IMR-90 (cell line): Measurements from ENCODE around the gene CHD3. TPM values are rescaled to one million over a fixed set of nuclear protein-coding genes. Genes with fewer than 3 reads are reported as not detected.

Experiments
- ATAC-seq: fragments of 200-7000 bp; cut with Tn5 transposase; 2 replicates; pipeline ENCODE4 v1.9.1; 2020; ENCODE audit warnings: low read depth, mild to moderate bottlenecking, moderate library complexity
- BruUV-seq: library from RNA; stranded (reverse); fragments of 400-500 nt; replicated peaks from 2 replicates; lab custom pipeline; 2021; lab: Mats Ljungman, UMichigan
- CTCF ChIA-PET: fragments of 300-600 bp; formaldehyde crosslinking; extraction: SDS; loops from one replicate; lab custom pipeline; 2021; ENCODE audit warnings: antibody characterized with exemption; lab: Yijun Ruan, JAX
- POLR2A ChIA-PET: fragments of 300-600 bp; sonication (Branson Sonifier 250); formaldehyde crosslinking; loops from one replicate; lab custom pipeline; 2022; ENCODE audit warnings: antibody characterized with exemption; ENCODE audit not compliant: unreplicated experiment; lab: Charles Lee
- DNase-seq: peaks from one replicate; pipeline ENCODE4 v3.0.0; 2013
- H2AFZ ChIP-seq: replicated peaks from 2 replicates; pipeline ENCODE3; 2013; ENCODE audit warnings: low read length, mild to moderate bottlenecking; ENCODE audit not compliant: poor library complexity
- H2AK5ac ChIP-seq: 2 replicates; pipeline ENCODE4 v1.6.1; 2013; ENCODE audit warnings: low read depth, low read length, inconsistent platforms
- H2AK9ac ChIP-seq: replicated peaks from 2 replicates; pipeline ENCODE3; 2013; ENCODE audit warnings: mild to moderate bottlenecking, low read depth, low read length, moderate library complexity; ENCODE audit not compliant: poor library complexity
- H2BK120ac ChIP-seq: 2 replicates; pipeline ENCODE4 v1.6.1; 2013; ENCODE audit warnings: low read depth, low read length, inconsistent platforms
- H2BK15ac ChIP-seq: 3 replicates; pipeline ENCODE4 v1.6.1; 2013; ENCODE audit warnings: low read depth, low read length, inconsistent platforms
- H2BK20ac ChIP-seq: 2 replicates; pipeline ENCODE4 v1.6.1; 2013; ENCODE audit warnings: low read depth, mild to moderate bottlenecking, inconsistent platforms, low read length, moderate library complexity
- H2BK5ac ChIP-seq: 2 replicates; pipeline ENCODE4 v1.6.1; 2013; ENCODE audit warnings: mild to moderate bottlenecking, low read depth, low read length, inconsistent platforms; ENCODE audit not compliant: poor library complexity, severe bottlenecking
- H3K14ac ChIP-seq: replicated peaks from 2 replicates; pipeline ENCODE4 v1.6.1; 2013; ENCODE audit warnings: low read depth, low read length, inconsistent platforms
- H3K18ac ChIP-seq: 2 replicates; pipeline ENCODE4 v1.6.1; 2013; ENCODE audit warnings: low read depth, low read length, control low read depth
- H3K23ac ChIP-seq: 2 replicates; pipeline ENCODE4 v1.6.1; 2013; ENCODE audit warnings: low read depth, low read length, inconsistent platforms
- H3K27ac ChIP-seq: 2 replicates; pipeline ENCODE4 v1.5.1; 2013; ENCODE audit warnings: mild to moderate bottlenecking, control low read depth, low read length; ENCODE audit not compliant: insufficient read depth
- H3K27me3 ChIP-seq: 2 replicates; pipeline ENCODE4 v1.6.1; 2013; ENCODE audit warnings: low read length; ENCODE audit not compliant: control insufficient read depth, insufficient read depth
- H3K36me3 ChIP-seq: 2 replicates; pipeline ENCODE4 v1.6.1; 2013; ENCODE audit warnings: low read length, mixed read lengths; ENCODE audit not compliant: control insufficient read depth, insufficient read depth
- H3K4ac ChIP-seq: 2 replicates; pipeline ENCODE4 v1.6.1; 2013; ENCODE audit warnings: low read depth, low read length, inconsistent platforms
- H3K4me1 ChIP-seq: 2 replicates; pipeline ENCODE4 v1.6.1; 2013; ENCODE audit warnings: low read length, mixed read lengths; ENCODE audit not compliant: control insufficient read depth, insufficient read depth
- H3K4me2 ChIP-seq: 2 replicates; pipeline ENCODE4 v1.6.1; 2013; ENCODE audit warnings: low read depth, mild to moderate bottlenecking, control low read depth, low read length, moderate library complexity
- H3K4me3 ChIP-seq: 2 replicates; pipeline ENCODE4 v1.5.1; 2013; ENCODE audit warnings: low read depth, mild to moderate bottlenecking, control low read depth, low read length, moderate library complexity; ENCODE audit not compliant: insufficient read depth
- H3K56ac ChIP-seq: 2 replicates; pipeline ENCODE4 v1.6.1; 2013; ENCODE audit warnings: low read length, inconsistent platforms; ENCODE audit not compliant: insufficient read depth; ENCODE audit errors: extremely low read depth
- H3K79me1 ChIP-seq, 2 experiments: 2 replicates each; pipeline ENCODE4 v1.6.1; 2013; ENCODE audit warnings: low read length in 2 of 2, inconsistent platforms in 1 of 2, low read depth in 1 of 2
- H3K9ac ChIP-seq: 2 replicates; pipeline ENCODE4 v1.6.1; 2013; ENCODE audit warnings: low read depth, low read length, control low read depth
- H3K9me1 ChIP-seq: 2 replicates; pipeline ENCODE4 v1.6.1; 2013; ENCODE audit warnings: low read length, inconsistent platforms; ENCODE audit not compliant: insufficient read depth
- H3K9me3 ChIP-seq: 2 replicates; pipeline ENCODE4 v1.6.1; 2013; ENCODE audit warnings: low read length; ENCODE audit not compliant: control insufficient read depth, insufficient read depth
- H4K20me1 ChIP-seq: 2 replicates; pipeline ENCODE4 v1.6.1; 2013; ENCODE audit warnings: low read length, inconsistent platforms; ENCODE audit not compliant: insufficient read depth
- H4K5ac ChIP-seq: 2 replicates; pipeline ENCODE4 v1.6.1; 2013; ENCODE audit warnings: mild to moderate bottlenecking, low read depth, low read length, control low read depth
- H4K8ac ChIP-seq, 2 experiments: 2 replicates each; pipeline ENCODE4 v1.6.1; 2013; ENCODE audit warnings: low read depth in 2 of 2, low read length in 2 of 2, control low read depth in 1 of 2, inconsistent platforms in 1 of 2
- H4K91ac ChIP-seq: 2 replicates; pipeline ENCODE4 v1.6.1; 2013; ENCODE audit warnings: low read depth, low read length, inconsistent platforms; ENCODE audit not compliant: insufficient read depth
- BHLHE40 ChIP-seq: fragments of 150-350 bp; IDR thresholded peaks from 2 replicates; pipeline ENCODE4 v1.6.1; 2016; ENCODE audit warnings: mild to moderate bottlenecking, low read depth, low read length
- CEBPB ChIP-seq: IDR thresholded peaks from 2 replicates; pipeline ENCODE4 v1.6.1; 2012; ENCODE audit warnings: low read depth, low read length, improper control_type of control experiment
- CTCF ChIP-seq: conservative IDR thresholded peaks from 2 replicates; pipeline ENCODE4 v1.5.1; 2012; ENCODE audit warnings: mild to moderate bottlenecking, low read depth, low read length, improper control_type of control experiment
- ELK1 ChIP-seq: fragments of 150-350 bp; IDR thresholded peaks from 2 replicates; pipeline ENCODE4 v1.6.1; 2016; ENCODE audit warnings: low read depth, mild to moderate bottlenecking, low read length, moderate library complexity, borderline replicate concordance
- NFE2L2 ChIP-seq: fragments of 150-350 bp; IDR thresholded peaks from 2 replicates; pipeline ENCODE4 v1.6.1; 2016; ENCODE audit warnings: low read depth, mild to moderate bottlenecking, low read length
- RAD21 ChIP-seq: IDR thresholded peaks from 2 replicates; pipeline ENCODE4 v1.6.1; 2012; ENCODE audit warnings: low read length, improper control_type of control experiment
- RCOR1 ChIP-seq: IDR thresholded peaks from 2 replicates; pipeline ENCODE4 v1.6.1; 2012; ENCODE audit warnings: mild to moderate bottlenecking, low read length, improper control_type of control experiment; ENCODE audit not compliant: insufficient replicate concordance
- SMC3 ChIP-seq: fragments of 150-350 bp; IDR thresholded peaks from 2 replicates; pipeline ENCODE4 v1.6.1; 2016; ENCODE audit warnings: low read depth, mild to moderate bottlenecking, antibody characterized with exemption, low read length, moderate library complexity
- USF2 ChIP-seq: fragments of 150-350 bp; IDR thresholded peaks from 2 replicates; pipeline ENCODE4 v1.6.1; 2017; ENCODE audit warnings: mild to moderate bottlenecking, antibody characterized with exemption, low read length, low read depth
- WGBS, 2 experiments: methylation state at CpG; one replicate each; pipeline versions ENCODE4 v1.1.5 to v1.1.7; 2013; ENCODE audit warnings: missing lambda C conversion rate in 2 of 2; ENCODE audit not compliant: insufficient read length in 1 of 2; ENCODE audit errors: extremely low coverage in 2 of 2; 5-methylcytosine and 5-hydroxymethylcytosine counted together
- dilution Hi-C: fragments of 300-500 bp; cut with HindIII; formaldehyde crosslinking; loops from one replicate; pipeline ENCODE4 v1.14.3; 2018; ENCODE audit warnings: low sequenced_read_pairs; ENCODE audit not compliant: unreplicated experiment
- in situ Hi-C: fragments of 300-500 bp; cut with MboI; formaldehyde crosslinking; loops from 3 replicates; pipeline ENCODE4 v1.14.3; 2019; ENCODE audit warnings: low sequenced_read_pairs, inconsistent platforms, mixed read lengths
- intact Hi-C: fragments of 100-400 bp; cut with micrococcal nuclease; formaldehyde crosslinking; loops from 2 replicates; pipeline ENCODE4 v1.10.0; 2022
- polyA plus RNA-seq, 3 experiments: library from polyadenylated mRNA; depleted of rRNA; stranded (reverse); fragments of >200 nt; gene quantifications; 2 replicates each; pipeline ENCODE4 v1.2.3, GENCODE V29; 2012; ENCODE audit warnings: low replicate concordance in 1 of 3
- total RNA-seq: library from RNA; depleted of rRNA; stranded (reverse); fragments of >200 nt; gene quantifications from 2 replicates; pipeline ENCODE4 v1.2.3, GENCODE V29; 2012

CHD3 gene
- total and polyA plus RNA-seq, 2 of the 4 experiments (the other 2 are of a cell fraction) = 65.4 to 78.1 TPM

- H3K9me1 ChIP-seq = peaks cover 5% of the 10 kb centered on the region; the same call in 1 of the 2 replicates
- intact Hi-C loops (no loop called here), in situ Hi-C loops (no loop called here), dilution Hi-C loops (no loop called here)
- H3K4ac ChIP-seq = no peak overlapping the region
- ChIA-PET POLR2A (no interaction called here), CTCF (no interaction called here)
- no TSS peak for BruUV-seq
- peaks cover 4 to 25% of the 10 kb centered on the region in 2 experiments; a peak in 3 of 4 replicates for H3K79me1 ChIP-seq
- H2AK9ac ChIP-seq = no peak overlapping the region
- no CpG with 5 or more reads among the region's 3 CpGs for WGBS, 2 experiments
- H2BK20ac ChIP-seq = no peak overlapping the region
- H3K4me3 ChIP-seq = no peak overlapping the region
- peaks cover 8% of the 10 kb centered on the region for H3K4me1 ChIP-seq
- no peaks in the 10 kb centered on the region for H3K27me3 ChIP-seq
- no peak overlapping the region for H2BK5ac ChIP-seq
- H2BK15ac ChIP-seq = no peak overlapping the region
- peaks cover 18% of the 10 kb centered on the region for H3K36me3 ChIP-seq
- no peak overlapping the region for H4K91ac ChIP-seq
- H4K8ac ChIP-seq = no peak overlapping the region
- no peaks in the 10 kb centered on the region for H4K20me1 ChIP-seq
- no peak overlapping the region for H3K27ac ChIP-seq
- ATAC-seq = no peak
- H3K9me3 ChIP-seq = no peaks in the 10 kb centered on the region
- no peak overlapping the region for H2BK120ac ChIP-seq
- H3K56ac ChIP-seq = no peak overlapping the region
- H3K14ac ChIP-seq = no peak overlapping the region
- DNase-seq = no peak
- H3K4me2 ChIP-seq = no peak overlapping the region
- no peak overlapping the region for H3K9ac ChIP-seq
- no peak overlapping the region for H3K18ac ChIP-seq
- no peak overlapping the region for H4K5ac ChIP-seq
- H3K23ac ChIP-seq = no peak overlapping the region
- TF ChIP-seq RCOR1 = no peak
- no peak for TF ChIP-seq NFE2L2
- no peak for TF ChIP-seq RAD21
- no peak for TF ChIP-seq ELK1
- no peak for TF ChIP-seq SMC3
- TF ChIP-seq BHLHE40 = no peak
- no peak for TF ChIP-seq USF2
- TF ChIP-seq CTCF = no peak
- no peak for TF ChIP-seq CEBPB
- no peak overlapping the region for H2AK5ac ChIP-seq
- H2AFZ ChIP-seq = no peak overlapping the region
Observed at GRCh38 chr17:7880076-7880868, 8.3 kb upstream of the CHD3 start.
